K562 (cell line): Measurements from ENCODE around the gene EIF4E2. TPM values are rescaled to one million over a fixed set of nuclear protein-coding genes. Genes with fewer than 3 reads are reported as not detected.

ENCODE experiments used
- COPS2 ChIP-seq: fragments of 450-650 bp; conservative IDR thresholded peaks from 2 replicates; pipeline ENCODE4 v1.6.1; 2016; ENCODE audit warnings: mild to moderate bottlenecking, moderate library complexity
- MEIS2 ChIP-seq: fragments of 450-650 bp; IDR thresholded peaks from 2 replicates; pipeline ENCODE4 v1.6.1; 2014; ENCODE audit warnings: mild to moderate bottlenecking; ENCODE audit not compliant: partially characterized antibody
- MTA1 ChIP-seq: fragments of 450-650 bp; IDR thresholded peaks from 2 replicates; pipeline ENCODE4 v1.6.1; 2017; ENCODE audit warnings: borderline replicate concordance
- PHF20 ChIP-seq: fragments of 450-650 bp; IDR thresholded peaks from 2 replicates; pipeline ENCODE4 v1.6.1; 2018; ENCODE audit not compliant: partially characterized antibody
- PHTF2 ChIP-seq: fragments of 250-450 bp; sonication (Bioruptor Pico); IDR thresholded peaks from 2 replicates; pipeline ENCODE4 v1.5.0; 2021; ENCODE audit warnings: mild to moderate bottlenecking
- PTBP1 ChIP-seq: fragments of 200-400 bp; formaldehyde crosslinking; IDR thresholded peaks from 2 replicates; pipeline ENCODE4 v1.6.1; 2017; ENCODE audit warnings: low read depth, low read length
- RBM34 ChIP-seq: fragments of 200-400 bp; formaldehyde crosslinking; IDR thresholded peaks from 2 replicates; pipeline ENCODE4 v1.6.1; 2018; ENCODE audit warnings: low read length, borderline replicate concordance; ENCODE audit not compliant: insufficient read depth
- SETDB1 ChIP-seq: IDR thresholded peaks from one replicate; pipeline ENCODE4 v1.6.1; 2012; ENCODE audit warnings: low read length, control low read depth, inconsistent platforms
- SMARCB1 ChIP-seq: IDR thresholded peaks from 2 replicates; pipeline ENCODE4 v1.6.1; 2011; ENCODE audit warnings: improper control_type of control experiment, low read depth; ENCODE audit not compliant: insufficient read length
- TAL1 ChIP-seq: fragments of 450-650 bp; IDR thresholded peaks from 2 replicates; pipeline ENCODE4 v1.6.1; 2016; ENCODE audit warnings: mild to moderate bottlenecking
- TFAM ChIP-seq: fragments of 250-450 bp; sonication (Bioruptor Pico); conservative IDR thresholded peaks from 2 replicates; pipeline ENCODE4 v1.5.0; 2021; ENCODE audit warnings: mild to moderate bottlenecking, moderate library complexity
- ZNF174 ChIP-seq: fragments of 250-450 bp; sonication (Bioruptor Pico); IDR thresholded peaks from 2 replicates; pipeline ENCODE4 v1.4.0; 2020; ENCODE audit warnings: mild to moderate bottlenecking
- ZNF175 ChIP-seq: fragments of 200-800 bp; sonication (Bioruptor generic); IDR thresholded peaks from 2 replicates; pipeline ENCODE4 v1.6.1; 2016; ENCODE audit warnings: low read depth, mild to moderate bottlenecking, missing genetic modification characterization, missing compliant biosample characterization
- ZNF224 ChIP-seq: sonication (generic); formaldehyde crosslinking; IDR thresholded peaks from 2 replicates; pipeline ENCODE4 v1.8.0; 2022; ENCODE audit warnings: mild to moderate bottlenecking, missing genetic modification reagents
- ZSCAN29 ChIP-seq: fragments of 450-650 bp; IDR thresholded peaks from 2 replicates; pipeline ENCODE4 v1.6.1; 2017
- polyA plus RNA-seq, 8 experiments: library from polyadenylated mRNA; depleted of rRNA in 4 of 8; stranded (reverse) in 5 of 8; unstranded in 3 of 8; fragments of >200 nt; fragmentation: Nextera tagmentation in 2 of 8; fragmentation: Illumina TruSeq in 1 of 8; extraction: Ambion mirVana in 2 of 8; extraction: Trizol in 1 of 8; gene quantifications; 2 replicates each; pipeline versions ENCODE4 v1.2.1 to v1.2.3, GENCODE V29; 2011 to 2014; ENCODE audit warnings: inconsistent platforms in 1 of 8, missing spikeins in 1 of 8
- total RNA-seq, 7 experiments: library from RNA; depleted of rRNA in 6 of 7; stranded (reverse); fragments of >200 nt in 6 of 7; fragmentation: Illumina TruSeq in 2 of 7; extraction: Trizol in 2 of 7; gene quantifications; 2 replicates each; pipeline versions ENCODE4 v1.2.1 to v1.2.3, GENCODE V29; 2011 to 2021; ENCODE audit warnings: low replicate concordance in 1 of 7
- TF ChIP-seq, protein P1 (sequence below): IDR thresholded peaks from 2 replicates; pipeline ENCODE4 v1.6.1; 2016; ENCODE audit warnings: missing genetic modification characterization, missing compliant biosample characterization
- TF ChIP-seq, protein P2 (sequence below): IDR thresholded peaks from 3 replicates; pipeline ENCODE4 v1.6.1; 2011; ENCODE audit warnings: borderline replicate concordance, mild to moderate bottlenecking, moderate library complexity; ENCODE audit not compliant: insufficient read length; ENCODE audit errors: extremely low read depth
- TF ChIP-seq, protein P3 (sequence below): fragments of 250-450 bp; sonication (Bioruptor Pico); IDR thresholded peaks from 2 replicates; pipeline ENCODE4 v1.8.0; 2021; ENCODE audit warnings: moderate library complexity, mild to moderate bottlenecking, inconsistent platforms
- TF ChIP-seq, protein P4 (sequence below): fragments of 450-650 bp; IDR thresholded peaks from 2 replicates; pipeline ENCODE4 v1.6.1; 2014; ENCODE audit warnings: low read depth, mild to moderate bottlenecking, moderate library complexity, borderline replicate concordance
- TF ChIP-seq, protein P5 (sequence below): fragments of 250-450 bp; sonication (Bioruptor Pico); IDR thresholded peaks from 2 replicates; pipeline ENCODE4 v1.8.0; 2022; ENCODE audit warnings: moderate library complexity, mild to moderate bottlenecking, inconsistent platforms

EIF4E2 gene
- total and polyA plus RNA-seq, 9 of the 15 experiments (the other 6 are each of a cell fraction or from before 2014, with no cell fraction given) = 33.9 to 169 (median 77.5) TPM

DNA sequence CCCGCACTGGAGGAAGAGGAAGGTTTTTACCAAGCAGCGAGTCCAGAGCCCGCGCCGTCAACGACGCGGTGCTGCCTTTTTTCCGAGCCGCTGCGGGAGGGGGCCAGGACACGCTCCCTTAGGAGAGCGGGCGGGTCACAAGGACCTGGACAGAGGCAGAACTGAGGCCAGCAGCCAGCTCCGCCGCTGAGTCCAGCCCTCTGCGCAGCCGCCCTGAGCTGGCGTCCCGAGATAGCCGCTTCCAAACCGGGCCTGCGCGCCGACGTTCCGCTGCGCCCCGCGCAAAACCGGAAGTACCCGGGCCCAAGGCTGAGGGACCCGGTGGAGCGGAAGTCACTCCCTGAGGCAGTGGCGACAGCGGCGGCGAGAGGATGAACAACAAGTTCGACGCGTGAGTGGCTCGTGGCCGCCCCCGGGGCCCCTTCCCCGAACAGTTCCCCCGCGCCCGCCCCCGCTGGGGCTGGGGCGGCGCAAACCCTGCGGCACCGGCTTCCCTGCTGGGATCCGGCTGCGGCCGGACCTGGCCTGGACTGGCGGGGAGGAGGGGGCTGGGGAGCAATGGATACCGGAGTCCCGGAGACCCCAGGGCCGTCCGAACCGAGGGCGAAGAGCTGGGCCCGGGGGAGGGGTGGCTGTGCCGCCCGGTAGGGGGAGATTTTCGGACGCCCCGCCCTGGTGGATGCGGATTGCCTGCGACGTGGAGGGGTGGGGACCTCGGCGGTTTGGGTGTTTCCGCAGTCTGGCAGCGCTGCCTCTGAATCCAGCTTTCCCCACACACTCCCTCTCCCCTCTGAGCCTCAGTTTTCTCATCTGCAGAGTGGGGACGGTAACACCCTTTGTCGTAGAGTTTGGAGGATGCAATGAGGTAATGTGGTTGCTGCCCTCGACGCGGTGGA, at the start of gene EIF4E2, which contains the start of gene TIGD1 (continued):
- TF ChIP-seq PHTF2 (CRISPR knock-in tag) (no peak), PHF20 (peak; percentile 75), SETDB1 (no peak), TAL1 (no peak), ZNF175 (no peak), MTA1 (peak; percentile 77), RBM34 (no peak), PTBP1 (0 out of 2 replicates have a peak, but pooled peaks have one; percentile 65), COPS2 (no peak), SMARCB1 (no peak), ZNF224 (CRISPR knock-in tag) (no peak), MEIS2 (peak; percentile 82), TFAM (CRISPR knock-in tag) (no peak), ZSCAN29 (no peak), ZNF174 (CRISPR knock-in tag) (no peak)
- TF ChIP-seq, protein P1, sequence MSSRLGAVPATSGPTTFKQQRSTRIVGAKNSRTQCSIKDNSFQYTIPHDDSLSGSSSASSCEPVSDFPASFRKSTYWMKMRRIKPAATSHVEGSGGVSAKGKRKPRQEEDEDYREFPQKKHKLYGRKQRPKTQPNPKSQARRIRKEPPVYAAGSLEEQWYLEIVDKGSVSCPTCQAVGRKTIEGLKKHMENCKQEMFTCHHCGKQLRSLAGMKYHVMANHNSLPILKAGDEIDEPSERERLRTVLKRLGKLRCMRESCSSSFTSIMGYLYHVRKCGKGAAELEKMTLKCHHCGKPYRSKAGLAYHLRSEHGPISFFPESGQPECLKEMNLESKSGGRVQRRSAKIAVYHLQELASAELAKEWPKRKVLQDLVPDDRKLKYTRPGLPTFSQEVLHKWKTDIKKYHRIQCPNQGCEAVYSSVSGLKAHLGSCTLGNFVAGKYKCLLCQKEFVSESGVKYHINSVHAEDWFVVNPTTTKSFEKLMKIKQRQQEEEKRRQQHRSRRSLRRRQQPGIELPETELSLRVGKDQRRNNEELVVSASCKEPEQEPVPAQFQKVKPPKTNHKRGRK (tag) = no peak
- TF ChIP-seq, protein P2, sequence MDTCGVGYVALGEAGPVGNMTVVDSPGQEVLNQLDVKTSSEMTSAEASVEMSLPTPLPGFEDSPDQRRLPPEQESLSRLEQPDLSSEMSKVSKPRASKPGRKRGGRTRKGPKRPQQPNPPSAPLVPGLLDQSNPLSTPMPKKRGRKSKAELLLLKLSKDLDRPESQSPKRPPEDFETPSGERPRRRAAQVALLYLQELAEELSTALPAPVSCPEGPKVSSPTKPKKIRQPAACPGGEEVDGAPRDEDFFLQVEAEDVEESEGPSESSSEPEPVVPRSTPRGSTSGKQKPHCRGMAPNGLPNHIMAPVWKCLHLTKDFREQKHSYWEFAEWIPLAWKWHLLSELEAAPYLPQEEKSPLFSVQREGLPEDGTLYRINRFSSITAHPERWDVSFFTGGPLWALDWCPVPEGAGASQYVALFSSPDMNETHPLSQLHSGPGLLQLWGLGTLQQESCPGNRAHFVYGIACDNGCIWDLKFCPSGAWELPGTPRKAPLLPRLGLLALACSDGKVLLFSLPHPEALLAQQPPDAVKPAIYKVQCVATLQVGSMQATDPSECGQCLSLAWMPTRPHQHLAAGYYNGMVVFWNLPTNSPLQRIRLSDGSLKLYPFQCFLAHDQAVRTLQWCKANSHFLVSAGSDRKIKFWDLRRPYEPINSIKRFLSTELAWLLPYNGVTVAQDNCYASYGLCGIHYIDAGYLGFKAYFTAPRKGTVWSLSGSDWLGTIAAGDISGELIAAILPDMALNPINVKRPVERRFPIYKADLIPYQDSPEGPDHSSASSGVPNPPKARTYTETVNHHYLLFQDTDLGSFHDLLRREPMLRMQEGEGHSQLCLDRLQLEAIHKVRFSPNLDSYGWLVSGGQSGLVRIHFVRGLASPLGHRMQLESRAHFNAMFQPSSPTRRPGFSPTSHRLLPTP = no peak
- TF ChIP-seq, protein P3, sequence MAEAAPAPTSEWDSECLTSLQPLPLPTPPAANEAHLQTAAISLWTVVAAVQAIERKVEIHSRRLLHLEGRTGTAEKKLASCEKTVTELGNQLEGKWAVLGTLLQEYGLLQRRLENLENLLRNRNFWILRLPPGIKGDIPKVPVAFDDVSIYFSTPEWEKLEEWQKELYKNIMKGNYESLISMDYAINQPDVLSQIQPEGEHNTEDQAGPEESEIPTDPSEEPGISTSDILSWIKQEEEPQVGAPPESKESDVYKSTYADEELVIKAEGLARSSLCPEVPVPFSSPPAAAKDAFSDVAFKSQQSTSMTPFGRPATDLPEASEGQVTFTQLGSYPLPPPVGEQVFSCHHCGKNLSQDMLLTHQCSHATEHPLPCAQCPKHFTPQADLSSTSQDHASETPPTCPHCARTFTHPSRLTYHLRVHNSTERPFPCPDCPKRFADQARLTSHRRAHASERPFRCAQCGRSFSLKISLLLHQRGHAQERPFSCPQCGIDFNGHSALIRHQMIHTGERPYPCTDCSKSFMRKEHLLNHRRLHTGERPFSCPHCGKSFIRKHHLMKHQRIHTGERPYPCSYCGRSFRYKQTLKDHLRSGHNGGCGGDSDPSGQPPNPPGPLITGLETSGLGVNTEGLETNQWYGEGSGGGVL (CRISPR knock-in tag) = no peak
- TF ChIP-seq, protein P4, sequence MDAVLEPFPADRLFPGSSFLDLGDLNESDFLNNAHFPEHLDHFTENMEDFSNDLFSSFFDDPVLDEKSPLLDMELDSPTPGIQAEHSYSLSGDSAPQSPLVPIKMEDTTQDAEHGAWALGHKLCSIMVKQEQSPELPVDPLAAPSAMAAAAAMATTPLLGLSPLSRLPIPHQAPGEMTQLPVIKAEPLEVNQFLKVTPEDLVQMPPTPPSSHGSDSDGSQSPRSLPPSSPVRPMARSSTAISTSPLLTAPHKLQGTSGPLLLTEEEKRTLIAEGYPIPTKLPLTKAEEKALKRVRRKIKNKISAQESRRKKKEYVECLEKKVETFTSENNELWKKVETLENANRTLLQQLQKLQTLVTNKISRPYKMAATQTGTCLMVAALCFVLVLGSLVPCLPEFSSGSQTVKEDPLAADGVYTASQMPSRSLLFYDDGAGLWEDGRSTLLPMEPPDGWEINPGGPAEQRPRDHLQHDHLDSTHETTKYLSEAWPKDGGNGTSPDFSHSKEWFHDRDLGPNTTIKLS = peak; percentile 74
- TF ChIP-seq, protein P5, sequence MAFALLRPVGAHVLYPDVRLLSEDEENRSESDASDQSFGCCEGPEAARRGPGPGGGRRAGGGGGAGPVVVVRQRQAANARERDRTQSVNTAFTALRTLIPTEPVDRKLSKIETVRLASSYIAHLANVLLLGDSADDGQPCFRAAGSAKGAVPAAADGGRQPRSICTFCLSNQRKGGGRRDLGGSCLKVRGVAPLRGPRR (CRISPR knock-in tag) = no peak
